GM19468 (cell line): ENCODE results near the gene EPAS1.

ENCODE experiments used
- ATAC-seq: cut with Tn5 transposase; IDR thresholded peaks from one replicate; pipeline ENCODE4 v1.9.1; 2021; ENCODE audit warnings: mild to moderate bottlenecking, moderate library complexity, moderate number of reproducible peaks; ENCODE audit not compliant: unreplicated experiment; ENCODE audit errors: extremely low read depth

The EPAS1 gene

DNA sequence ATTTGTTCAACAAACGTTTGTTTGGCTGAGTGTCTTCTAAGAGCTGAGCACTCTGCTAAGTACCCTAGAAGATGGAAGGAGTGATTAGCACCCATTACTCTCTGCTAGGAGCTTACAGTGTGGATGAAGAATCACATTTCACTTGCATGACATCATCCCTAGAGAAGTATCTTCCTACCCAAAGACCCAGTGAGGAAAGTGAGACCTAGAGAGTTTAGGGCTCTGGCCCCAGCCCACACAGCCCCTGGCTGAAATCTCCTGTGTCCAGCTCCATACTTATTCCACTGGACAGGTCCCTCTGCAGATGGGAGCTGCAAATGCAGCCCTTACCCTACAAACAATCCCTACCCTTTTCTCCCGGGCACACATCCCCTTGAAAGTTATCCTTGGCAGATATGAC lies 26.8 kb upstream of the EPAS1 start:
- ATAC-seq: no peak

DNA sequence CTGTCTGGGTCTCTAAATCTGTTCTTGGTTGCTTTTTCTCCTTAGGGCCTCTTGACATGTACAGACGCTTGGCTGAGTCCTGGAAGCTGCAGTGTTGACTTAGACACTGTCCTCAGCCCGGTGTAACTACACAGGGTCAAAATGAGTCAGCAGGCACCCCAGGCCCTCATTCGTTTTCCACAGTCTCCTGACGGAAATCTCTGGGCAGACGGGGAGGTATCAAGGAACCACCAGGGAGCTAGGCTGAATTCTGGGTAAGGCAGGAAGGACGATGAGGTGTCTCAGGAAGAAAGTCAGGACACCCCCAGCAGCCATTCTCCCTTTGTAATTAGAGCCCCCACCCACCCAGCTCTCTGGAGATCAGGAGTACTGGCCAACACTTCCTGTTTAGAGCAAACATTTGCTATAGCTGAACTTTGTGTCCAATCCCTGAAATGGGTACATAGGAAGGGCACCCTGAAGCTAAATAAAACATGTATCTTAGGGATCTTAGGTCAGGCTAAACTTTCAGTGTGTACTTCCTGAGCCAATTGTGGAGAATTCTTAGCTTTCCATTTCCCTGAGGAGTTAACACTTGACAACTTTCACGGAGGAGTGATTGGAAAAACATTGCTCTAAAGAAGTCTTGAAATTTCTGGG lies 23.9 kb upstream of the EPAS1 start:
- ATAC-seq: no peak

DNA sequence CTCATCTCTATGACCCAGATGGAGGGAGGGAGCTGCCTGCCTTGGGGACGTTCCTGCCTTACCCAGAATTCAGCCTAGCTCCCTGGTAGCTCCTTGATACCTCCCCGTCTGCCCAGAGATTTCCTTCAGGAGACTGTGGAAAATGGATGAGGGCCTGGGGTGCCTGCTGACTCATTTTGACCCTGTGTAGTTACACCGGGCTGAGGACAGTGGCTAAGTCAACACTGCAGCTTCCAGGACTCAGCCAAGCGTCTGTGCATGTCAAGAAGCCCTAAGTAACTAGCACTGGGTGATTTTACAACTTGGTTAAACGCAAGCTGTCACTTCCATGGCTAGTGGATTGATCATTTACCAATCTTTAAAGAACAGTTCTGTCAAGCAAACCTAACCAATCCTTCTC lies 23.3 kb upstream of the EPAS1 start:
- ATAC-seq: no peak

DNA sequence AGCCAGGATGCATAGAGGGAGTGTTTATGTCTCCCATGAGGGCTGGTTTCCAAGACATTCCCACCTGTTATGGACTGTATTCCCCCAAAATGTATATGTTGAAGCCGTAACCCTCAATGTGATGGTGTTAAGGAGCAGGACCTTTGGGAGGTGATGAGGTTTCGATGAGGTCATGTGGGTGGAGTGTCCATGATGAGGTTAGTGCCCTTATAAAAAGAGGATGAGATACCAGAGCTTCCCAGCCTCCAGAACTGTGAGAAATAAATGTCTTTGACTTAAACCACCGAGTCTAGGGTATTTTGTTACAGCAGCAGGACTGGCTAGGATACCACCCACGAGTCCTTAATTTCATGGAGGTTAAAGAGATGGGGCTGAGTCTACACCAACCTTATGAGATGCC lies 22.6 kb upstream of the EPAS1 start:
- ATAC-seq: no peak

DNA sequence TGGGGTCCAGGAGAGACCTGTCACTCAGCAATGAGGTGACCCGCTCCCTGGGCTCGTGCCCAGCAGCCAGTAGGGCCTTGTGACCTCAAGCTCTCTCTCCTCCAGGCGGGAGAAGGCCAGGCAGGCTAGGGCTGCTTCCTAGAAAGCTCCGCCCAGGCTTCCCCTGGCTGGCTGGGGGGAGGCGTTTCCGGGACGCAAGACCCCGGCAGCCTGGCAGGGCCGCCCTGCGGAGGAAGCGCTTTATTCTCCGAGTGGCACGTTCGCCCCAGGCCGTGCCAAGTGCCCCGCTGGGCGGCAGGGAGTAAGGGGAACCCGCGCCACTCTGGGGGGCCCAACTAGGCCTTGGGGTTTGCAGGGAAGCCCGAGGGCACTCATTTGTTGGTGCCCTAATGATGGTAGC lies 21.2 kb upstream of the EPAS1 start:
- no peak for ATAC-seq

DNA sequence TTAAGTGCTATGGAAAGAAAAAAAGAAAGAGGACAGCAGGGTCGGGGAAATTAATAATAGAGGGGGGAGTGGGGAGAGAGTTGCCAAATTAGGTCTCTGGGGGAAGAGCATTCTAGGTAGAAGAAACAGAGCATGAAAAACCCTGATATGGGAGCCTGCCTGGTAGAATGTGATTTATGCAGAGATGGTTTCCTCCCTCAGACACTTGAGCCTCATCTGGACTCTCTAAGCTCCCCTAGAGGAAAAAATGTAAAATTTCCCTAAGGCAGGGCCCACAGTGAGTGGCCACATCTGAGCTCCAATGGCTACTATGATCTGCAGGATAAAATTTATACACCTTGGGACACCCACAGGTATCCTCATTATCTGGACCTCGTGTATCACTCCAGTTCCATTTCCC lies 20.6 kb upstream of the EPAS1 start:
- no peak for ATAC-seq

DNA sequence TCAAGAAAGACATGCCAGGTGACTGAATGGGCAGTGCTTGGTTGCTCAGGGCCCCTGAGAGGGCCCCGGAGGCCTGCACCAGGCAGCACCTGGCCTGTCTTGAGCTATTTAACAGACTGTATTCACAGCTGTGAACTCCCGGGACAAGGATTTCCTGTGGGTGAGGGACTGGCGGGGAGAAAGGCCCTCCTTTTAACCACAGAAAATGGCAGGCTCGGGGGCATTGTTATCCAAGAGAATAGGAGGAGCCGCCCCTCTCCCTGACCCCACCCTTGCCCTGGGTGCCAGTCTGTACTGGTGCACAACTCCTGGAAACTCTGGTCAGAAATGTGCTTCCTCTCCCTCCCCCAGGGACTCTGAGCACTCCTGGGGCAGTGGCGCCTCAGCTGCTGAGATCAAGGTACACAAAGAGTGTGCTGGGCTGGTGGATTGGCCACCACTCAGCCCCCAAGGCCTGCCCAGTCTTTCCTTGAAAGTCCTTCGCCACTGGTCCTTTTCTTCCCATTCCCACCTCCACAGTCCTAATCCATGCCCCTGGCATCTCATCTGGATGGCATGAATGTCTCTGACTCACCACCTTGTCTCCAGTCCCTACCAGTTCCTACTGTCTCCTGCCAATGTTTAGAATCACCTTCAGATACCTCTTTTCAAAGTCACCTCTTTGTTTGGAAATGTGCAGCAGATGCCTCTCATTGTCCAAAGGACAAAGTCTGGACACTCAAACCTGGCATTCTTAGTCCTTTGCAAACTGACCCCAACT lies 19.6 kb upstream of the EPAS1 start:
- no peak for ATAC-seq

DNA sequence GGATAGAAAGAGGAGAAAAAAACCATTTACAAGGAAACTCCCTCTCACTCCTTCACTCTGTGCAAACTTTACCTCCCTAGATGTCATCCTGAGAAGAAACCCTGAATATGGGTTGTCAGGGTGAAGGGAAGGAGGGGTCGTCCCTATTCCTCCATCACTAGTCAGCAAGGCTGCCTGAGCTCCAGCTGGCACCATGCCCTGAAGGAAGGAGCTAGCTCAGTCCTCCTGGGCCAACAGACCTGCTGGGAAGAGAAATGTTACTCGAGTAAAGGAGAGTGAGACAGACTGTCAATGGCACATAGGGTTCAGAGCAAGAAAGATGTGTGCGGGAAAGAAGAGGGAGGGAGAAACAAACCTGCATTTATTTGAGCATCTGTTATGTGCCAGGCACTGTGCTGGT lies 18.3 kb upstream of the EPAS1 start:
- no peak for ATAC-seq

DNA sequence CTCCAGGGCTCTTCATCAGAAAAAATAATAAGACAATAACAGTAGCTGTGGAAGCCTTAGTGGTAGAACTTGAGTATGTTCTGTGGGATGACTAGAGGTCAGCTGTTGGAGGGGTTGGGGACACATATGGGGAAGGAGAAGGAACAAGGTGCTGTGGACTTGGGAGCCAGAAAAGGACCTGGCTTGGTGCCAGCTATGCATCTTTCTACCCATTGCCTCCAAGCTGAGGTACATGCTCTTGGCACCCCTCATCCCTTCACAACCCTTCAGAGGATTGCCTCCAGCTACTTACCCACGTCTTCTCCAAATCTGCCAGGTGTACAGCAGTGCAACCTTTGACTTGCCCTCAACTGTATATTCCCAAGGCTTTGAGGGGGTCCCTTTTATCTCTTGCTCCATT lies 15.3 kb upstream of the EPAS1 start:
- ATAC-seq: no peak

DNA sequence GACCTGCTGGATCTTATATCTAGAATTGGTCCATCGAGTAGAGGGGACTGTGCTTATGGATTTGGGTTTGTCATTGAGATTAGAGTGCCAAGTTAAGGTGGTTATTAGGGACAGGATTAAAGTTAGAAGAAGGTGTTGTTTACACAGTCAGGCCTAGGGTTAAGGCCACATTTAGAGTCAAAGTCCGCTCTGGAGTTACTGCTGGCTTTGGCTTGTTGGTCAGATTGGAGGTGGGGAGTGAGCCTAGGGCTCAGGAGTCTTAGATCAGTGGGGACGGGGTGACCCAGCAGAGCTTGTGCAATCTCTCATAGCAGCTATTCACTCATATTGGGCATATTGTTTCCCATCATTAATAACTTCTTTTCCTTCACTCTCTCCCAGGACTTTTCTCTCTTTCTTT lies 13.5 kb upstream of the EPAS1 start:
- ATAC-seq: no peak

DNA sequence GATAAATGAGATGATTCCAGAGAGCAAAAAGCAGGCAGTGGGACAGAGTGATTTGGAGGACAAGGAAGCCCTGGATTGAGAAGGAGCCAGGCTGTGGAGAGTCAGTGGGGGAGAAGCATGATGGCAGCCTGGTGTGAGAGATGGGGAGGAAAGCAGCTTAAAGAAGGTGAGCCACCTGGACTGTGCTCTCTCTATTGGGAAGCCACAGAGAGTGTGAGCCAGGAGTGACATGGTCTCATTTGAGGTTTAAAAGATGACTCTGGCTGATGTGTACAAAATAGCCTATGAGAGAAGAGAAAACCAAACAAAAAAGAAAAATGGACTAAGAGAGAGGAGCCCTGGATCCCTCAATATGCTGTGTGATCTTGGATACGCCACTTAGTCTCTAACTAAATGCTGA lies 12.9 kb upstream of the EPAS1 start:
- no peak for ATAC-seq

DNA sequence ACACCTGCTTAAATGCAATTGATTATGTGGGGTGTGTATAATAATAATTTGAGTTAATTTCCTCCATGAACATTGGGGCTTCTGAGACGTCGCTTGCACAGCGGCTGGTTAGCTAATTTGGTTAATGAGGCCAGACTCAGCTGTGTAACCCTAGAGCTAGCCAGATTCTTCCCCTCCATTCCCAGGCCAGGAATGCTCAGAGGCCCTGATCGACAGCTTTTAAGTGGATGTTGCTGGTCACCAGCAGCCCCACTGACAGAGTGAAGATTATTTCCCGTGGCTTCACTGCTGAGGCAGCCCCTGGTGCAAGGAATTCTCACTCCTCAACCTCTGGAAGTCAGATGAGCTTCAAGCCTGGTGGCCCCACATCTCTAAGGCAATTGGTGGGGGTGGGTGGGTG lies 12.4 kb upstream of the EPAS1 start:
- ATAC-seq: no peak

DNA sequence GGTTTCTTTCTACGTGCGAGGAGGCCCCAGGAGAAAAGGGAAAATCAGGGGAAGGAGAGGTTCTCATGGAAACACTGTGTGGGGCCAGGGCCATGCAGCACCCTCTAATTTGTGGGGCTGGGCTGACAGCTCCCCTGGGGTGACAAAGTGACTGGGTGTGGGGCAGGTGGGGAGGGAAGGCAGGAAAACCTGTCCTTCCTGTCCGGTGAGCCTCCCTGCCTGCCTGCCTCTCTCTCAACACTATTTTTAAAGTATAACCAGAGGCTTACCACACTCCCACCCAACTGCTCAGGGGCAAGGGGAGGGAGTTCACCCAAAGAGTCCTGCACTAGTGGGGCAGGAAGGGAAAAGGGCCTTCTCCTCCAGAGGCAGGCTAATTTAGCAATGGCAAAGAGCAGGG lies 10.5 kb upstream of the EPAS1 start:
- no peak for ATAC-seq

DNA sequence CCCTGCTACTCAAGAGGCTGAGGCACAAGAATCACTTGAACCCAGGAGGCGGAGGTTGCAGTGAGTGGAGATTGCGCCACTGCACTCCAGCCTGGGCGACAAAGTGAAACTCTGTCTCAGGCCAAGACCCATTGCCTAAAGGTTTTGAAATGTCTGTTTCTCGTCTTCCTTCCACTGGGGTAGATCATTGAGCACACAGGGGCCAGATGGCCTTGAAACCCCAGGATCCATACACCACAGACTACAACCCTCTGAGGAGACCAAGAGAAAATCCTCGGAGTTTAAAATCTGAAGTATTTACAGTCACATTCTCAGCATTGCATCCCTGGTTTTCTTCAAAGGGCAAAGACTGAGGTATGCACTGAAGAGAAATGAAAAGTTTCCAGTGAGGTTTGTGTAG lies 7.1 kb upstream of the EPAS1 start:
- ATAC-seq: no peak

DNA sequence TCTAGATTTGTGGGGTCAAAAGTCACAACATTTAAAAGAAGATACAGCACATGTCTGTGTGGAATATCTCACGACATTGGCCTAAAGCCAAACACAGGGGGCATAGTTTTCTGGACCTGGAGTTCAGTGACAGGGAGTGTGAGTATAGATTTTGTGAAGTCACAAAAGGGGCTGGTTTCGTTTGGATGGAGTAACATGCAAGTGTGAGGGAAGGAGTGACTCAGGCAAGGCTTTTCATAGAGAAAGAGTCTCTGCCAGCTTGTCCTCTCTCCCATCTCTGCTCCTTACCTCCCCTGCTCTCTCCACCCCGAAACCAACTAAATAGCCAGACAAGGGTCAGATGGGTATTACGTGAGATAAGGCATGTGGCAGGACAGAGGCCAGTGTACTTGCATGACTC lies 3.7 kb upstream of the EPAS1 start:
- no peak for ATAC-seq

DNA sequence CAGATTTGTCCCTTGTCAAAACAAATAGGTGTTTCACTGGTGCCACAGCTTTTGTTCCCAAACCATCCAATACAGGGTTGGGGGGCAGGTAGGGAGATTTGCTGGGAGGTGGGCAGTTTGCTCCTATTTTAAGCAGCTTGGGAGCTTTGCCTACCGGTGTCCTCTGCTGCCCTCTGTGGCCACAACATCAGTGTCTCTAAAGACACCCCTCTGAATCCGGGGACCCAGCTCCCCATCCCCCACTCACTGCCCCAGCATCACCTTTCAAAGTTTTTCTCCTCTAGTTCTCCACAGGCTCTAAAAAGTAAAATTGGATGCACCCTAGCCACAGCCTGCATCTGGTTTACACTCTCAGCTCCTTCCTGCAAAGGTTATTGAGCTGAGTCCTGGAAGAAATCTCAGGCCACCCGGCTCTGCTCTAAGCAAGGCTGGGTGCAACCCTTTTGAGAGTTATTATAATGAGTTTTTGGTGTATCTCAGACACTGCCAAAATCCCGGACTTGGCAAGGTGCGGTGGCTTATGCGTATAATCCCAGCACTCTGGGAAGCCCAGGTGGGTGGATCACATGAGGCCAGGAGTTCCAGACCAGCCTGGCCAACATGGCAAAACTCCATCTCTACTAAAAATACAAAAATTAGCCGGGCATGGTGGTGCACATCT lies 2.9 kb upstream of the EPAS1 start:
- ATAC-seq: no peak

DNA sequence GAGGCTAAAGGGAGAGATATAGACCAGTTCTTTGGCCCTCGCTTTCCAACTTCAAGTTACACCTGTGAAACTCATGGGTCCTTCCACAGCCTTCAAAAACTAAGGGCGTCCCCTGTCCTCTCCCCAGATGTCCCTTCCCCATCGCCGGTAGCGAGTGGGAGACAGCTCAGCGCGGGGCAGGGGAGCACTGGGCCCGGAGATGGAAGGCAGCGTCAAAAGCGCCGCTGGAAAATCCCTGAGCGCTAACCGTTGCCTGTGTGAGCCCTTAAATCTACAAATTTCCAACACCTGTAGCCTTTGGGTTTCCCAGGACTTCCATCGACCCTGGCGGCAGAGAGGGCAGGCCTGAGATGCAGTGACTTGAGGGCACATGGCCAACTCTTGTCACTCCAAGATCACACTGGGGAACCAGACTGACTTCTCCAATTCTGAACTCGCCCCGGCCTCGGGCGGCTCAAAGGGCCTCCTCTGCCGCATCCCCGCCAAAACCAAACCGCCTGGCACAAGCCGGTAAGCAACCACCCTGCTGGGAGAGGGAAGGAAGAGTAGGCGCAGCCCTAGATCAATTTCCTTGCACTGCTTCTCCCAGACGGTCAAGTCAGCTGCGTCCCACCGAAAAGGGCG lies 879 bp upstream of the EPAS1 start:
- no peak for ATAC-seq

DNA sequence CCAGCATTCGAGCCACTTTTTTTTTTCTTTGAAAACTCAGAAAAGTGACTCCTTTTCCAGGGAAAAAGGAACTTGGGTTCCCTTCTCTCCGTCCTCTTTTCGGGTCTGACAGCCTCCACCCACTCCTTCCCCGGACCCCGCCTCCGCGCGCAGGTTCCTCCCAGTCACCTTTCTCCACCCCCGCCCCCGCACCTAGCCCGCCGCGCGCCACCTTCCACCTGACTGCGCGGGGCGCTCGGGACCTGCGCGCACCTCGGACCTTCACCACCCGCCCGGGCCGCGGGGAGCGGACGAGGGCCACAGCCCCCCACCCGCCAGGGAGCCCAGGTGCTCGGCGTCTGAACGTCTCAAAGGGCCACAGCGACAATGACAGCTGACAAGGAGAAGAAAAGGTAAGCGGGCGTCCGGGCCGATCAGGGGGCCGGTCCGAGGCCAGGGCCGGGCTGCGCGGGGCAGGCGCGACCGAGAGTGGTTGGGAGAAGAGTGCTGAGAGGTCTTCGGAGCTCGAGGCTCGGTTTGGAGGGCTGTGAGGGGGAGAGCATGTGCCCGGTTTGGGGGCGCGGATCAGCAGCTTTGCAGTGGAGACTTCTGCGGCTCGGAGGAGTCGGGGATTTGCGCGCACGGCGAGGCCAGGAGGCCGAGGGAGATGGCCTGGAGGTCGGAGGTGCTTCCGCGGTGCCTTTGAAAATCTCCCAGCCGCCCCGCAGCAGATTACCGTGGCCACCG lies 502 bp downstream of the EPAS1 start:
- no peak for ATAC-seq

DNA sequence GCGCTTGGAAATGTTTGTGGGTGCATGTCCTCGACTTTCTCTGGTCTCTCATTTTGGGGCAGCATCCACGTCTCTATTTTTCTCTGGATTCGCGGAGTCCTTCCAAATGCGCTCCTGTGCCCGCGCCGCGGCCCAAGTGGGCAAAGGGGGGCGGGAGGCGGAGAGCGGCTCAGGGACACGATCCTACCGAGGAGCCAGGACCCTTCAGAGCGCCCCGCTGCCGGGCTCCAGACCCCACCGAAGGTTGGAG lies 990 bp downstream of the EPAS1 start:
- ATAC-seq: no peak

DNA sequence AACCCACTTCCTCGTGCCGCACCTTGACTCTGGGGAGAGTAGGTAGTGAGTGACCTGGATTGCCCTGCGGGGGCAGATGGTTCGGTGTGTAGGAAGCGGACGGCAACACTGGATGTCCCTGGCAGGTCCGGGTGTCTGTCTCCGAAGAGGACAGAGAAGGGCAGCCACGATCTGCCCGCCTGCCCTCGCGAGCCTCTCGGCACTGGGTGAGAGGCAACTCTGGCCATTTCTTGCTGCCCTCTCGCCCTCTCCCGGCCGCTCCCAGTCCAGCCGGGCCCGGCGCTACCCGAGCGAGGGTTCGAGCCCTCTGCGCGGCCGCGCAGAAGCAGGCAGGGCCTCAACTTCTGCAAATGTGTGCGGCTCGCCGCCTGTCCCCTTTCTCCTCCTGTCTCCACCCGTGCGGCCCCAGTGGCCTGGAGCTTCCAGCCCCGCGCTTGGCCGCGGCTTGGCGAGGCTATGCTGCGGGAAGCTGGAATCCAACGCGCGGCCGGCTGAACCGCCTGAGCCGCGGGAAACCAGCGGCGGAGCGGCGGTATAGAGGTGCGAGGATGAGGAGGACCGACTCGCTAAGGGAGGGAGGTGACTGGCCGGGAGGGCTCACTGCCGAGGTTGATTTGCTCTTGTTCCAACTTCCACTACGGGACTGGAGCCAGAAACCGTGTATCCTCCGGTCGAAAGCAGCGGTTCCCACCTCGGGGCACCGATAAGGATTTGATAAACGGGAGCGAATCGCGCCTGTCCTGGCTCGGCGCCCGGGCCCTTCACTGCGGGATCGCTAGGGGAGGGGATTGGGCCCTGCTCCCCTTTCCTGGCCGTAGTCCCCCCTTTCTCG lies 1.5 kb downstream of the EPAS1 start:
- ATAC-seq: no peak
